ENCODE measurements around the gene TMEM131. TPM values are rescaled to one million over a fixed set of nuclear protein-coding genes. Genes with fewer than 3 reads are reported as not detected.
"Not testable (repeated sequence)": the region's sequence is repeated elsewhere in the genome, so short reads cannot be mapped to it uniquely, and the experiment has no call there.

The TMEM131 gene
- total RNA-seq, 1 experiment from 2014 or later = 7.4 TPM

- DNase-seq (ENCODE audit: low spot score); in situ Hi-C loops (cut with HindIII; ENCODE audit: low sequenced_read_pairs): not testable (repeated sequence)
Observed at GRCh38 chr2:98022067-98022466, 26.3 kb upstream of the TMEM131 start.

- DNase-seq (ENCODE audit: low spot score) = peak; percentile 85
- in situ Hi-C loops (cut with HindIII; ENCODE audit: low sequenced_read_pairs) = no loop called here
Observed at GRCh38 chr2:98020992-98021713, 25.4 kb upstream of the TMEM131 start.

GRCh38 chr2:98020516-98020915 is 24.8 kb upstream of the TMEM131 start:
- no peak for DNase-seq (ENCODE audit: low spot score)
- in situ Hi-C loops (cut with HindIII; ENCODE audit: low sequenced_read_pairs) = no loop called here

GRCh38 chr2:98016908-98017670 is 21.3 kb upstream of the TMEM131 start:
- in situ Hi-C loops (cut with HindIII; ENCODE audit: low sequenced_read_pairs) = no loop called here
- no peak for DNase-seq (ENCODE audit: low spot score)

GRCh38 chr2:98015671-98016070 is 19.9 kb upstream of the TMEM131 start:
- DNase-seq (ENCODE audit: low spot score) = no peak
- in situ Hi-C loops (cut with HindIII; ENCODE audit: low sequenced_read_pairs) = no loop called here

GRCh38 chr2:98014379-98014778 is 18.6 kb upstream of the TMEM131 start:
- in situ Hi-C loops (cut with HindIII; ENCODE audit: low sequenced_read_pairs) = no loop called here
- DNase-seq (ENCODE audit: low spot score) = no peak

- no peak for DNase-seq (ENCODE audit: low spot score)
- in situ Hi-C loops (cut with HindIII; ENCODE audit: low sequenced_read_pairs) = no loop called here
Observed at GRCh38 chr2:98013407-98014042, 17.8 kb upstream of the TMEM131 start.

GRCh38 chr2:98012561-98012991 is 16.8 kb upstream of the TMEM131 start:
- DNase-seq (ENCODE audit: low spot score) = no peak
- in situ Hi-C loops (cut with HindIII; ENCODE audit: low sequenced_read_pairs) = no loop called here

GRCh38 chr2:98009887-98010760 is 14.4 kb upstream of the TMEM131 start:
- no peak for DNase-seq (ENCODE audit: low spot score)

GRCh38 chr2:98008415-98008814 is 12.7 kb upstream of the TMEM131 start:
- DNase-seq (ENCODE audit: low spot score) = no peak

More at GRCh38 chr2:98009887-98010760, 14.4 kb upstream of the TMEM131 start:
- in situ Hi-C loops (cut with HindIII; ENCODE audit: low sequenced_read_pairs) = no loop called here

GRCh38 chr2:98006378-98006777 is 10.6 kb upstream of the TMEM131 start:
- DNase-seq (ENCODE audit: low spot score) = no peak
- in situ Hi-C loops (cut with HindIII; ENCODE audit: low sequenced_read_pairs) = no loop called here

More at GRCh38 chr2:98008415-98008814, 12.7 kb upstream of the TMEM131 start:
- in situ Hi-C loops (cut with HindIII; ENCODE audit: low sequenced_read_pairs) = no loop called here

- in situ Hi-C loops (cut with HindIII; ENCODE audit: low sequenced_read_pairs) = no loop called here
- no peak for DNase-seq (ENCODE audit: low spot score)
Observed at GRCh38 chr2:98004613-98005012, 8.9 kb upstream of the TMEM131 start.

GRCh38 chr2:98004047-98004446 is 8.3 kb upstream of the TMEM131 start:
- DNase-seq (ENCODE audit: low spot score) = no peak
- in situ Hi-C loops (cut with HindIII; ENCODE audit: low sequenced_read_pairs) = no loop called here

- in situ Hi-C loops (cut with HindIII; ENCODE audit: low sequenced_read_pairs) = no loop called here
- DNase-seq (ENCODE audit: low spot score) = no peak
Observed at GRCh38 chr2:97999536-97999935, 3.8 kb upstream of the TMEM131 start.

GRCh38 chr2:97998431-97999005 is 2.8 kb upstream of the TMEM131 start:
- no peak for DNase-seq (ENCODE audit: low spot score)
- in situ Hi-C loops (cut with HindIII; ENCODE audit: low sequenced_read_pairs) = no loop called here

- in situ Hi-C loops (cut with HindIII; ENCODE audit: low sequenced_read_pairs) = no loop called here
- DNase-seq (ENCODE audit: low spot score) = no peak
Observed at GRCh38 chr2:97997784-97998392, 2.1 kb upstream of the TMEM131 start.

GRCh38 chr2:97996679-97997078 is 931 bp upstream of the TMEM131 start:
- in situ Hi-C loops (cut with HindIII; ENCODE audit: low sequenced_read_pairs) = no loop called here
- no peak for DNase-seq (ENCODE audit: low spot score)

- DNase-seq (ENCODE audit: low spot score) = peak; percentile 42
Observed at GRCh38 chr2:97995026-97995733, 568 bp downstream of the TMEM131 start.

More at GRCh38 chr2:97995026-97995733, 568 bp downstream of the TMEM131 start:
- in situ Hi-C loops (cut with HindIII; ENCODE audit: low sequenced_read_pairs) = no loop called here

Measured in G401 (cell line).